Hepatocyte (in vitro differentiated cells): Measurements from ENCODE around the gene NPM1. TPM values are rescaled to one million over a fixed set of nuclear protein-coding genes. Genes with fewer than 3 reads are reported as not detected.

Source experiments
- DNase-seq: peaks from one replicate; pipeline ENCODE4 v3.0.0-alpha.2; 2016; ENCODE audit warnings: low spot score
- H2AFZ ChIP-seq: fragments of 200-600 bp; sonication (generic); 2 replicates; pipeline ENCODE4 v1.6.0; 2016; ENCODE audit warnings: antibody characterized with exemption, mild to moderate bottlenecking
- H3K27ac ChIP-seq: fragments of 200-600 bp; sonication (generic); 2 replicates; pipeline ENCODE4 v1.5.1; 2016; ENCODE audit warnings: mild to moderate bottlenecking
- H3K27me3 ChIP-seq: fragments of 200-600 bp; sonication (generic); 2 replicates; pipeline ENCODE4 v1.6.1; 2016
- H3K36me3 ChIP-seq: fragments of 200-600 bp; sonication (generic); replicated peaks from 2 replicates; pipeline ENCODE4 v1.5.1; 2016; ENCODE audit warnings: low read depth; ENCODE audit not compliant: insufficient read depth
- H3K4me1 ChIP-seq: fragments of 200-600 bp; sonication (generic); 2 replicates; pipeline ENCODE4 v1.5.1; 2016; ENCODE audit warnings: mild to moderate bottlenecking, moderate library complexity; ENCODE audit not compliant: insufficient read depth
- H3K4me2 ChIP-seq: fragments of 200-600 bp; sonication (generic); 2 replicates; pipeline ENCODE4 v1.6.0; 2016
- H3K4me3 ChIP-seq: fragments of 200-600 bp; sonication (generic); 2 replicates; pipeline ENCODE4 v1.5.1; 2016; ENCODE audit warnings: mild to moderate bottlenecking
- H3K79me2 ChIP-seq: fragments of 200-600 bp; sonication (generic); 2 replicates; pipeline ENCODE4 v1.6.0; 2017; ENCODE audit warnings: mild to moderate bottlenecking
- H3K9me2 ChIP-seq: fragments of 200-600 bp; sonication (generic); replicated peaks from 2 replicates; pipeline ENCODE4 v1.6.0; 2017; ENCODE audit warnings: mild to moderate bottlenecking; ENCODE audit not compliant: insufficient read depth
- H3K9me3 ChIP-seq: fragments of 200-600 bp; sonication (generic); 2 replicates; pipeline ENCODE4 v1.5.1; 2016; ENCODE audit warnings: low read depth, mild to moderate bottlenecking
- H4K20me1 ChIP-seq: fragments of 200-600 bp; sonication (generic); 2 replicates; pipeline ENCODE4 v1.6.0; 2016; ENCODE audit warnings: mild to moderate bottlenecking; ENCODE audit not compliant: insufficient read depth, poor library complexity, severe bottlenecking
- CTCF ChIP-seq: fragments of 200-600 bp; sonication (generic); IDR thresholded peaks from 2 replicates; pipeline ENCODE4 v1.5.1; 2016; ENCODE audit warnings: antibody characterized with exemption, mild to moderate bottlenecking; ENCODE audit not compliant: poor library complexity
- EZH2 ChIP-seq: fragments of 200-600 bp; sonication (generic); IDR thresholded peaks from 2 replicates; pipeline ENCODE4 v1.6.1; 2016; ENCODE audit warnings: antibody characterized with exemption, mild to moderate bottlenecking, borderline replicate concordance
- EZH2phosphoT487 ChIP-seq: fragments of 200-600 bp; sonication (generic); IDR thresholded peaks from one replicate; pipeline ENCODE4 v1.6.1; 2018; ENCODE audit warnings: antibody characterized with exemption, mild to moderate bottlenecking, low read depth, moderate library complexity; ENCODE audit not compliant: unreplicated experiment, severe bottlenecking
- WGBS: methylation state at CpG from one replicate; pipeline ENCODE4 v1.1.6; 2016; ENCODE audit warnings: low lambda C conversion rate; ENCODE audit errors: missing lambda C conversion rate; 5-methylcytosine and 5-hydroxymethylcytosine counted together
- polyA plus RNA-seq: library from polyadenylated mRNA; unstranded; fragments of >200 nt; fragmentation: Nextera tagmentation; extraction: Ambion mirVana; gene quantifications from 2 replicates; pipeline ENCODE4 v1.2.1, GENCODE V29; 2016
- total RNA-seq: library from RNA; depleted of rRNA; stranded (reverse); fragments of >200 nt; gene quantifications from 2 replicates; pipeline ENCODE4 v1.2.3, GENCODE V29; 2014

Gene NPM1
- total and polyA plus RNA-seq, 2 experiments from 2014 or later = 443 to 1,088 TPM

- no peaks in the 10 kb centered on the region for H3K36me3 ChIP-seq
- no peak for TF ChIP-seq EZH2phosphoT487
- no peak for TF ChIP-seq CTCF
- TF ChIP-seq EZH2 = no peak
- no peaks in the 10 kb centered on the region for H3K9me3 ChIP-seq
- H3K4me3 ChIP-seq = no peak overlapping the region
- peak overlapping the region; percentile 75 for H2AFZ ChIP-seq
- H3K79me2 ChIP-seq = peaks cover 33% of the 10 kb centered on the region
- WGBS = 98% methylated on average over 25 of the region's 25 CpGs
- H3K4me2 ChIP-seq = peak overlapping the region; percentile 71
- peaks cover 21% of the 10 kb centered on the region for H3K4me1 ChIP-seq
- H3K27ac ChIP-seq = no peak overlapping the region
- no peaks in the 10 kb centered on the region for H3K9me2 ChIP-seq
- DNase-seq = no peak
- no peaks in the 10 kb centered on the region for H3K27me3 ChIP-seq
- H4K20me1 ChIP-seq = peaks cover 30% of the 10 kb centered on the region
Observed at GRCh38 chr5:171386006-171386671, 1.5 kb upstream of the NPM1 start.

- no peak for TF ChIP-seq EZH2
- no peak for TF ChIP-seq CTCF
- no peak for TF ChIP-seq EZH2phosphoT487
- Histone ChIP-seq H3K27ac (peak overlapping the region; percentile 87), H4K20me1 (peaks cover 38% of the 10 kb centered on the region), H3K4me2 (peak overlapping the region; percentile 71), H3K36me3 (peaks cover 3% of the 10 kb centered on the region), H2AFZ (peak overlapping the region; percentile 75), H3K79me2 (peaks cover 41% of the 10 kb centered on the region), H3K9me3 (no peaks in the 10 kb centered on the region), H3K9me2 (no peaks in the 10 kb centered on the region), H3K27me3 (no peaks in the 10 kb centered on the region), H3K4me3 (peak overlapping the region; percentile 12), H3K4me1 (peaks cover 26% of the 10 kb centered on the region)
- DNase-seq = peak; percentile 22
- WGBS = 15% methylated on average over 20 of the region's 20 CpGs
Observed at GRCh38 chr5:171386861-171387344, 746 bp upstream of the NPM1 start.

- 1% methylated on average over 42 of the region's 56 CpGs for WGBS
- peak overlapping the region; percentile 54 for H3K4me3 ChIP-seq
Observed at GRCh38 chr5:171387970-171388815, 544 bp downstream of the NPM1 start.

More at GRCh38 chr5:171387970-171388815, 544 bp downstream of the NPM1 start:
- Histone ChIP-seq H3K79me2 (peaks cover 54% of the 10 kb centered on the region), H3K9me3 (no peaks in the 10 kb centered on the region), H3K9me2 (no peaks in the 10 kb centered on the region), H3K36me3 (peaks cover 3% of the 10 kb centered on the region), H3K4me2 (peak overlapping the region; percentile 88), H2AFZ (no peak overlapping the region), H3K4me1 (peaks cover 26% of the 10 kb centered on the region), H3K27ac (peak overlapping the region; percentile 94), H3K27me3 (no peaks in the 10 kb centered on the region), H4K20me1 (peaks cover 51% of the 10 kb centered on the region)
- DNase-seq = peak; percentile 89
- no peak for TF ChIP-seq CTCF
- no peak for TF ChIP-seq EZH2phosphoT487
- no peak for TF ChIP-seq EZH2
